ENCODE data around the gene GRID1. TPM values are rescaled to one million over a fixed set of nuclear protein-coding genes. Genes with fewer than 3 reads are reported as not detected.

GRID1 gene
- total RNA-seq, 3 donors from 2014 or later = 0.61 to 1.9 (median 0.87) TPM

DNA sequence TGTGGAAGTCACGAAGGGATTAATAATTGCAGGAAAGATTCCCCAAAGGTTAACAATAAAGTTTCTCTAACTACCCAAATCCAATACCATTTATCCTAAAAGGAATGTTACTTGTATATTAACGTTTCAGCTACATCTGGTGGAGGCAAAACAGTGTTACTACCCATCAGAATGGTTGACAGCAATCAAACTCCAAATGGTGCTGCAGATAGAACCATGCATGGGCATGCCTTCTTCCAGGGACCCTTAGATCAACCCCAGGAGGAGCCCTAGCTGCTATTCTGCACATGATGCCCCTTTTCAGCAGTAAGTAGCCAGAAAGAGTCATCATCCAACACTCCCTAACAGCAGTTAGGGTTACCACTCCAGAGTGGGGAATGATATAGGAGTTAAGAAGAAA lies 336.3 kb downstream of the GRID1 start:
- intact Hi-C loops (cut with DNase I, micrococcal nuclease) = no loop called here
- Histone ChIP-seq H3K36me3 (ENCODE audit: low read depth) (no peaks in the 10 kb centered on the region), H3K9me3 (no peaks in the 10 kb centered on the region), H3K4me1 (ENCODE audit: low read depth) (no peaks in the 10 kb centered on the region), H3K4me3 (no peak overlapping the region)
- TF ChIP-seq, protein P1, sequence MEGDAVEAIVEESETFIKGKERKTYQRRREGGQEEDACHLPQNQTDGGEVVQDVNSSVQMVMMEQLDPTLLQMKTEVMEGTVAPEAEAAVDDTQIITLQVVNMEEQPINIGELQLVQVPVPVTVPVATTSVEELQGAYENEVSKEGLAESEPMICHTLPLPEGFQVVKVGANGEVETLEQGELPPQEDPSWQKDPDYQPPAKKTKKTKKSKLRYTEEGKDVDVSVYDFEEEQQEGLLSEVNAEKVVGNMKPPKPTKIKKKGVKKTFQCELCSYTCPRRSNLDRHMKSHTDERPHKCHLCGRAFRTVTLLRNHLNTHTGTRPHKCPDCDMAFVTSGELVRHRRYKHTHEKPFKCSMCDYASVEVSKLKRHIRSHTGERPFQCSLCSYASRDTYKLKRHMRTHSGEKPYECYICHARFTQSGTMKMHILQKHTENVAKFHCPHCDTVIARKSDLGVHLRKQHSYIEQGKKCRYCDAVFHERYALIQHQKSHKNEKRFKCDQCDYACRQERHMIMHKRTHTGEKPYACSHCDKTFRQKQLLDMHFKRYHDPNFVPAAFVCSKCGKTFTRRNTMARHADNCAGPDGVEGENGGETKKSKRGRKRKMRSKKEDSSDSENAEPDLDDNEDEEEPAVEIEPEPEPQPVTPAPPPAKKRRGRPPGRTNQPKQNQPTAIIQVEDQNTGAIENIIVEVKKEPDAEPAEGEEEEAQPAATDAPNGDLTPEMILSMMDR (IDR thresholded peaks at IDR 0.05) = no peak
- DNase-seq (no peak), ATAC-seq (no peak)

DNA sequence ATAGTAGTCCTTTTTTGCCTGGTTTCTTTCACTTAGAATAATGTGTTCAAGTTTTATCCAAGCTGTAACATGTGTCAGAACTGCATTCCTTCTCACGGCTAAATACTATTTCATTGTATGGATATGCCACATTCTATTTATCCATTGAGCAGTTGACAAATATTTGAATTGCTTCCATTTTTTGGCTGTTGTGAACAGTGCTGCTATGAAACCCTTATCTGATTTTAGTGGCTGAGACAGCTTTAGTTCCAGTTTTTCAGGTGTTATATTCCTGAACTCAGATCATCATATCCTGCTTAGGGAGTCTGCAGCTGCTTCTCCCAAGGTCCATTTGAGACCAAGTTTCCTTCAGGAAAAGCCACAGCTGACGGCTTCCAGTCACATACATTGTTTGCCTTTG lies 339.2 kb downstream of the GRID1 start:
- Histone ChIP-seq H3K4me3 (no peak overlapping the region), H3K36me3 (ENCODE audit: low read depth) (no peaks in the 10 kb centered on the region), H3K4me1 (ENCODE audit: low read depth) (no peaks in the 10 kb centered on the region), H3K9me3 (no peaks in the 10 kb centered on the region)
- DNase-seq (no peak), ATAC-seq (no peak)
- intact Hi-C loops (cut with DNase I, micrococcal nuclease) = no loop called here
- TF ChIP-seq, protein P1 (IDR thresholded peaks at IDR 0.05) = no peak

DNA sequence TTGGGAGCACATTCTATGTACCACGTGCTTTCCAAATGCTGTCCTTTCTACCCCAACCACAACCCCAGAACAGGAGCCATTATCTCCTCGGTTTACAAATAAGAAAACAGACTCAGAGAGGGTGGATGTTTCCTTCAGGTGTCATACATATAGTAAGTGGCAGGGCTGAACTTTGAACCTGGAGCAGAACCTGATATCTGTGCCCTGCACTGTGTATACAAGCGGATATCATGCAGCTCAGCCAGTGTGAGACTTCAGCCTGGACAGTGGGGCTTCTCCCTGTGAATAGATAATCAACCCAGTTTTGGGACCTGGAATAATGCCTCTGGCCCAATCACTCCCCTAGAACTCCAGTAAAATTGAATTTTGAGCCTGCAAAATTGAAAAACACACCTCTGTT lies 341.1 kb downstream of the GRID1 start:
- H3K9me3 ChIP-seq = no peaks in the 10 kb centered on the region
- H3K36me3 ChIP-seq (ENCODE audit: low read depth) = no peaks in the 10 kb centered on the region
- no peaks in the 10 kb centered on the region for H3K4me1 ChIP-seq (ENCODE audit: low read depth)
- no peak for ATAC-seq
- TF ChIP-seq, protein P1 (IDR thresholded peaks at IDR 0.05) = no peak
- H3K4me3 ChIP-seq = no peak overlapping the region
- intact Hi-C loops (cut with DNase I, micrococcal nuclease) = no loop called here
- no peak for DNase-seq

DNA sequence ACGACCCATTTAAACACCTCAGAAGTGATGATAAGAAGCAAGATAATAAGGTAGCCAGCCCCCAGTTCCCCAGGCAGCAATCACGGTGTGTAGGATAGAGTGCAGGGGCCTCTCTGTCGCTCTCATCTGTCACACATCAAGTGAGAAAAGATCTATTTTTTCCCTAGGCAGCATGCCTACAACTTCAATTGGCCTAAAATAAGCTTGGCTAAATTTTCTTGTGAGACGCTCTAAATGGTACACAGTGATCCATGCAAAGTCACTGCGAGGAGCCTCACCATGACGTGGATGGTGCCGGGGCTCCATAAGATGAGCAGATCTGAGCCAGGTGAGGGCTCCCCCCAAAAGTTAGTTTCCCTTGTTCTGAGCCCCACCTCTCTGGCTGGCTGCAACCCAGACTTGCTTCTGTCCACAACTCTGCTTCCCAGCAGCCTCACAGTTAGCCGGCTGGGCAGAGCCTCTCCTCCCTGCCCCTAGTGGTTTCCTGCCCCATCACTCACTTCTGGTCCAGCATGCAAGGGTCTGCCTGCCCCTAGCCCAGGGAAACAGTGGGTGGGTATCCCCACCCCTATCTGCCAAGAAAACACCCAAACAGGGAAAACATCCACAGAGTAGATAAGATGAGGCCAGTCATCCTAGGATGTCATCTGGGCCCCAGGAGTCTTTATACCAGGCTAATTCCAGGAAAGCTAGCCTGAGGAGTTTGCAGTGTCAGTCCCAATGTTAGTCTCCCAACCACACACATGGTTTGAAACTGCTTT lies 342.1 kb downstream of the GRID1 start:
- H3K4me1 ChIP-seq (ENCODE audit: low read depth) = no peaks in the 10 kb centered on the region
- intact Hi-C loops (cut with DNase I, micrococcal nuclease) = no loop called here
- ATAC-seq (no peak), DNase-seq (no peak)
- H3K36me3 ChIP-seq (ENCODE audit: low read depth) = no peaks in the 10 kb centered on the region
- H3K4me3 ChIP-seq = no peak overlapping the region
- H3K9me3 ChIP-seq = no peaks in the 10 kb centered on the region
- TF ChIP-seq, protein P1 (IDR thresholded peaks at IDR 0.05) = no peak

DNA sequence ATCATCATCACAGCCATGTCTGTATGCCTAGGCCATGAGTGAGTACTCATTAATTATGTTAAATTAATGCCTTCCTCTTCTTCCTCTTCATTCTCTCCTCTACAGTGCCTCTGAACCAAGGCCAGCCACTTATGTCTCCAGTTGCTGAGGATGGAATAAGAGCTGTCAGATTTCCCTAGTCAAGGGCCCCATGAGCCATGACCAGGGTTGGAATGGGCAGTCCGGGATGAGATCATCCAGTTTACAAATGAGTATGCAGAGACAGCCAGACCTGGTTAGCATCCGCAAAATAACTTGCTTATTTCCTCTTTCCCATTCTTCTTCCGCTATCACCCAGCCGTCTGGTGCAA lies 342.7 kb downstream of the GRID1 start:
- Histone ChIP-seq H3K36me3 (ENCODE audit: low read depth) (no peaks in the 10 kb centered on the region), H3K9me3 (no peaks in the 10 kb centered on the region), H3K4me1 (ENCODE audit: low read depth) (no peaks in the 10 kb centered on the region), H3K4me3 (no peak overlapping the region)
- no peak for ATAC-seq
- DNase-seq = no peak
- TF ChIP-seq, protein P1 (IDR thresholded peaks at IDR 0.05) = no peak
- intact Hi-C loops (cut with DNase I, micrococcal nuclease) = no loop called here

DNA sequence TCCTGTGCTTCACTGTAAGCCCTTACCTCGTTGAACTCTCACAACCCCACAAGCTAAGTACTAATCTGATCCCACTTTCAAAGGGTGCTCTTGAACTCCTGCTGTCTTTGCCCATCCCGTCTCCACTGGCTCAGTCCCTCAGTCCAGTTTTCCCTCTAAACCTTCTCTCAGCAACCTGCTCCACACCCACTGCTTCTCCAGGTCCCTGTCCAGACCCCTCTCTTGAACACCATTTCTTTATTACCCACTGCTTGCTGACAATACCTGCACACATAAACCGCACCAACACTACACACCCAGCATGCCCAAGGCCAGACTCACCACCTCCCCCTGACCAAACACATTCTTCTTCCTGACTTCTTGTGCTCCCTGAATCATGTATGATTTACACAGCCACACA lies 343.3 kb downstream of the GRID1 start:
- no peak for ATAC-seq
- no peaks in the 10 kb centered on the region for H3K36me3 ChIP-seq (ENCODE audit: low read depth)

More for the DNA sequence above, 343.3 kb downstream of the GRID1 start:
- Histone ChIP-seq H3K4me3 (no peak overlapping the region), H3K4me1 (ENCODE audit: low read depth) (no peaks in the 10 kb centered on the region), H3K9me3 (no peaks in the 10 kb centered on the region)
- DNase-seq = no peak
- intact Hi-C loops (cut with DNase I, micrococcal nuclease) = no loop called here
- TF ChIP-seq, protein P1 (IDR thresholded peaks at IDR 0.05) = no peak
